ENCODE results near the gene LGALS3. TPM values are rescaled to one million over a fixed set of nuclear protein-coding genes. Genes with fewer than 3 reads are reported as not detected.

LGALS3 gene
- total and polyA plus RNA-seq, 2 donors from 2014 or later: 235 to 241 TPM

DNA sequence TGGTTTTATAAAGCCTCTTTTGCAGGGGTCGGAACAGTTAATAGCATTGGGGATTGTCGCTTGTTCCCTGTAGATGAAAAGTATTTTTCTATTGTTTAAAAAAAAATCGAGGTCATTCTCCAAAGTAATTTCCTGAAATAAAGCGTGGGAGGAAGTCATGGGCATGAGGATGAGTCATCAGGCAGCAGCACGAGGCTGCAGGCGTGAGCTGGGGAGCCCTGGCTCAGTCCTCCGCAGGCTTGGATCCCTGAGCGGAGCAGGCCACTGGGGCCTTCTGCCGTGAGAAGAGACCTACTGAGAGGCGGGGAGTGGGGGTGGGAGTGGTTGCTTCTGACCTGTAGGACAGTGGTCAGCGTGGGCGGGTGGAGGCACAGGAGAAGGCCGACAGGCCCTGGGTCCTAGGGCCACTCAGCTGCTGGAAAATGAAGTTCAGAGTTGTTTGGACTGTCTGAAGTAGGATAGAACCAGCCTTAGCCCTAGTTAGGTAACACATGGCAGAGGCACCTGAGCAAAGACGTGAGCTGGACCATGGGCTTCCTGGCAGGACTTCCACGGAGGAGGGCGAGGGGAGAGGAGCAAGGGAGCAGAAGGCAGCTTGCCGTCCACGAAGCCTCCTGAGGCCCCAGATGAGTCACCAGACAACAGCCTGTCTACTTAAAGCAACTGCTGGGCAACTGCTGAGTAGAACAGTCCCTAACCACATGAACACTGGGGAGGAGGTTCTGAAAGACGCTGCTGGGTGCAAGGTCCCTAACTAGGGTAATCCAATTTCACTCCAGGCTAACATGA is 21.1 kb upstream of the LGALS3 start:
- intact Hi-C loops (cut with DNase I): no loop called here
- peak in 1 of 5 donors; percentile 97 for DNase-seq
- H3K9me3 ChIP-seq (ENCODE audit: control insufficient read depth in 2 of 3, insufficient read depth in 1 of 3, low read length in 3 of 3): no peaks in the 10 kb centered on the region
- no peaks in the 10 kb centered on the region for H3K27me3 ChIP-seq (ENCODE audit: control insufficient read depth, insufficient read depth, low read length)
- H3K27ac ChIP-seq (ENCODE audit: low read depth in 2 of 2, low read length in 2 of 2): peak overlapping the region; percentile 88 to 98
- H3K4me1 ChIP-seq (ENCODE audit: control insufficient read depth in 2 of 3, insufficient read depth in 2 of 3, low read depth in 1 of 3, low read length in 3 of 3): peaks cover 6 to 23% (median 22%) of the 10 kb centered on the region in 3 donors
- TF ChIP-seq CTCF (IDR thresholded peaks at IDR 0.05; ENCODE audit: borderline replicate concordance, extremely low read depth, insufficient read depth): no peak
- no peak overlapping the region for H3K4me3 ChIP-seq (ENCODE audit: low read length in 3 of 3)
- no peak for FAIRE-seq
- no peaks in the 10 kb centered on the region for H3K36me3 ChIP-seq (ENCODE audit: control insufficient read depth in 2 of 3, insufficient read depth in 3 of 3, low read length in 3 of 3)
- H3K9ac ChIP-seq (ENCODE audit: low read length in 3 of 3): peak overlapping the region in 2 of 3 donors; percentile 24 to 53

DNA sequence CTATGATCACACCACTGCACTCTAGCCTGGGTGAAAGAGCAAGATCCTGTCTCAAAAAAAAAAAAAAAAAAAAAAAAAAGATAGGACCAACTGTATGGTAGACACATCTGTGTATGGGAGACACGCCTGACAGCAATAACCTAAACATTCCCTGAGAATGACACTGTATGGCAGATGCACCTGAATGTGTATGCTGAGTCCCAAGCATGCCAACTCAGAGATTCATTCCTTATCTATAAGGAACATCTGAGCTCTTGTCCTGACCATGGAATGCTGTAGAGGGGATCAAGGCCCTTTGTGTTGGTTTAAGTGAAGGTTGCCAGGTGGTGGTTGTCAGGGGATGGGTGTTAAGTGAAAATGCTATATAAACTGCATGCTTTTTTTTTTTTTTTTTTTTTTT is 19.2 kb upstream of the LGALS3 start:
- no peak for TF ChIP-seq CTCF (IDR thresholded peaks at IDR 0.05; ENCODE audit: borderline replicate concordance, extremely low read depth, insufficient read depth)
- Histone ChIP-seq H3K27me3 (ENCODE audit: control insufficient read depth, insufficient read depth, low read length) (no peaks in the 10 kb centered on the region), H3K36me3 (ENCODE audit: control insufficient read depth in 2 of 3, insufficient read depth in 3 of 3, low read length in 3 of 3) (no peaks in the 10 kb centered on the region), H3K9ac (ENCODE audit: low read length in 3 of 3) (no peak overlapping the region), H3K4me1 (ENCODE audit: control insufficient read depth in 2 of 3, insufficient read depth in 2 of 3, low read depth in 1 of 3, low read length in 3 of 3) (peaks cover 0 to 12% (median 12%) of the 10 kb centered on the region in 3 donors), H3K4me3 (ENCODE audit: low read length in 3 of 3) (no peak overlapping the region), H3K27ac (ENCODE audit: low read depth in 2 of 2, low read length in 2 of 2) (no peak overlapping the region), H3K9me3 (ENCODE audit: control insufficient read depth in 2 of 3, insufficient read depth in 1 of 3, low read length in 3 of 3) (no peaks in the 10 kb centered on the region)
- no peak for DNase-seq
- intact Hi-C loops (cut with DNase I): no loop called here
- no peak for FAIRE-seq

GRCh38 chr14:55111122-55111708 is 17.8 kb upstream of the LGALS3 start:
- no peaks in the 10 kb centered on the region for H3K9me3 ChIP-seq (ENCODE audit: control insufficient read depth in 2 of 3, insufficient read depth in 1 of 3, low read length in 3 of 3)
- H3K4me3 ChIP-seq (ENCODE audit: low read length in 3 of 3): no peak overlapping the region
- no peak overlapping the region for H3K27ac ChIP-seq (ENCODE audit: low read depth in 2 of 2, low read length in 2 of 2)
- intact Hi-C loops (cut with DNase I): no loop called here
- no peaks in the 10 kb centered on the region for H3K36me3 ChIP-seq (ENCODE audit: control insufficient read depth in 2 of 3, insufficient read depth in 3 of 3, low read length in 3 of 3)
- no peak for FAIRE-seq
- TF ChIP-seq CTCF (IDR thresholded peaks at IDR 0.05; ENCODE audit: borderline replicate concordance, extremely low read depth, insufficient read depth): no peak
- no peaks in the 10 kb centered on the region for H3K27me3 ChIP-seq (ENCODE audit: control insufficient read depth, insufficient read depth, low read length)
- peaks cover 0 to 11% (median 10%) of the 10 kb centered on the region in 3 donors for H3K4me1 ChIP-seq (ENCODE audit: control insufficient read depth in 2 of 3, insufficient read depth in 2 of 3, low read depth in 1 of 3, low read length in 3 of 3)
- H3K9ac ChIP-seq (ENCODE audit: low read length in 3 of 3): no peak overlapping the region
- no peak for DNase-seq
